Effector CD8-positive, alpha-beta T cell (primary cell): Measurements from ENCODE around the gene CDC45.

Experiments used
- DNase-seq: peaks from one replicate; lab custom pipeline; 2025; lab: John Stamatoyannopoulos, UW

Gene CDC45

GRCh38 chr22:19496324-19496630 lies 16.6 kb downstream of the CDC45 start:
- no peak for DNase-seq

- DNase-seq: no peak
Measured at GRCh38 chr22:19497245-19497644, 17.5 kb downstream of the CDC45 start.

- no peak for DNase-seq
Measured at GRCh38 chr22:19498154-19498865, 18.6 kb downstream of the CDC45 start.

DNA sequence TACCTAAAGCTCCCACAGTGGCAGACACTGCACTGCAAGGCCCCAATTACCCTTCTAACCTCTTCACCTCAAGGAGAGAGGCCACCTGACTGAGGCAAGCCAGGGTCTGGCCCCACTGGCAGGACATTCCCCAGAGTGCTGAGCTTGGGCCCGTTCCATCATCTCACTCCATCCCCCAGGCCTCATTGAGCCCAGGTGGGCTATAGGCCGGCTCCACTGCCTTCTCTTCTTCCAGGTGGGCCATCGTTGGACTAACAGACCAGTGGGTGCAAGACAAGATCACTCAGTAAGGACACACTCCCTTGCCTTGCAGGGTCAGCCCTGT lies 19.1 kb downstream of the CDC45 start:
- DNase-seq: no peak

GRCh38 chr22:19499236-19499879 lies 19.6 kb downstream of the CDC45 start:
- DNase-seq: no peak

DNA sequence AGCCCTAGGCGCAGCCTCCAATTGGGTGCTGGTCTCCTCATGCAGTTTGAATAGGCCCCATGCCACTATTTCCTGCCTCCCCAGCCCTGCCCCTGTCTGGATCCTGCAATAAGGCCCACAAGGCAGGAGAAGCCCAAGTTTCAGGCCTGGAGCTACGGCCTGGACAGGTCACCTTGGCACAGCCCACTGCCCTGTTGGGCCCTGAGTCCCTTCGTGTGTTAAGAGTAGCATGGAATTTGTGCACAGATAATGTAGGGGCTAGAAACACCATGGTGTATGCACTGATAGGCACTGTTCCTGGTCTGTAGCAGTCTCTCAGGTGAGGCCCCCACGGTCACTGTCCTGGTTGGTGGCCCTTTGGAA lies 20.1 kb downstream of the CDC45 start:
- DNase-seq: no peak

DNA sequence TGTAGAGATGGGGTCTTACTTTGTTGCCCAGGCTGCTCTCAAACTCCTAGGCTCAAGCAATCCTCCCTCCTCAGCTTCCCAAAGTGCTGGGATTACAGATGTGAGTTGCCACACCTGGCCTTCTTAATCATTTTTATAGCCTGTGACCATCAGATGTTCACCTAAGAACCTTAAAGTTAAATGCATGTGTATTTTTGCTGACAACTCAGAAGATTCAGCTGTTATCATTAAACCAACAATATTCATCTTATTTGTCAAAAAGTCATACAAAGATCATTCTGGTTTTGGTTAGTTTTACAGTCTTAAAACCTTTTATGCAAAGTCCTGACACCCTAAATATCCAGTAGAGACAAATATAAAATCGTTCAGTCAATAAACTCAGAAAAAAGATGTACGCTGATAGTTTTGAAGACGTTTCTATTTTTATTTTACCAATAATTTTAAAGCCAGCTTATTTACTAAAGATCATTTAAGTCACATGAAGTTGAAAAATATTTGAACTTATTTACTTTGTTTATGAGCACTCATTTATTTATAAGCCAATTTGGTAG lies 22.3 kb downstream of the CDC45 start:
- DNase-seq: no peak

DNA sequence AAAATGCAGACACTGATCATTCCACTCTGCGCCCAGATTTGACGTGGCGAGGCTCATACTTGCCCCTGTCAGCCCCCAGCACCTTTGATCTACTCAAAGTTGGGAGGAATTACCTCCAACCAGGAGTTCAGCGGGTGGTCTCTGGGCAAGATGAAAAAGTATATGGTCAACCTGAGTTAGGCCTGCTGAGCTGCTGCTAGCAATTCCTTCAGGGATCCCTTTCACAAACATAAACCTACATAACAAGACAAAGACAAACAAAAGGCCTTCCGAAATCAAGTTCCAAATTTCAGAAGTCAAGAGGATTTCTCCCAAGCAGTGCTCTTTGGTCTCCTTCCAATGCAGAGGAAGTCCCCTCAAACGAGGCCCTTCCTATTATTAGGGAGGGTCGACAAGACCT lies 23.6 kb downstream of the CDC45 start:
- no peak for DNase-seq

GRCh38 chr22:19503869-19504268 lies 24.1 kb downstream of the CDC45 start:
- no peak for DNase-seq

GRCh38 chr22:19504900-19505734 lies 25.4 kb downstream of the CDC45 start:
- no peak for DNase-seq

DNA sequence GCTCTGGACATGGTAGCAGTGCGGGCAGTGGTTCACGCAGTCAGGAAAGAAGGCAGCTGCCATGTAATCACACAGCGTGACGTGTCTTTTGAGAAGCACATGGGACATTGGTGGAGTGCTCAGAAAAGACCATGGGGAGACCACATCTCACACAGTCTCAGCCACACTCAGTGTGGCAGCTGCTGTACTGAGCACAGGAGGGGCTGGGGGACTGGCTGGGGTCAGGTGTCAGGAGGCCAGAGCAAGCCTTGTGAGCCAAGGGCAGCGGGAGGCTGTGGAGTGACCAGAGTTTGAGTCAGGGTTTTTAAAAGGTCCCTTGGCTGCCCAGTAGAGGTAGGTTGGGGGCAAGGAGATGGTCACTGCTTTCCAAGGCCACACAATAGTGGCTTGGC lies 26.0 kb downstream of the CDC45 start:
- no peak for DNase-seq

DNA sequence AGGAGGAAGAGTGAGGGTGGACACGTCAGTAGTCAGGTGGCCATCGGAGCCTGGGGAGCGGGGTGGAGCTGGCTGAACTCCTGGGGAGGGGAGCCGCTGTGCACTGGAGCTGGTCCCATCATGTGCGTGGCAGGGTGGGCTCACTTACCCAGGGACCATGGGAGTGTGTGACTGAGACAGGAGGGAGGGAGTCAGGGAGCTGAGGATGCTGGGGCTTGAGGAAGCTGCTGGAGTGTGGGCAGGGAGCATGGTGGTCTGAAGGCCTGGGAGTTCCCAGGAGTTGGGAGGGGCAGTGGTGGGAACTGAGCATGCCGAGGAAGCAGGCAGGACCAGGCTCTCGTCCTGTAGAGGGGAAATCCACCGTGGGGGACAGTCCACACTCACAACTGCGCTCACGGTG lies 26.5 kb downstream of the CDC45 start:
- DNase-seq: no peak

GRCh38 chr22:19507534-19507861 lies 27.8 kb downstream of the CDC45 start:
- DNase-seq: no peak

DNA sequence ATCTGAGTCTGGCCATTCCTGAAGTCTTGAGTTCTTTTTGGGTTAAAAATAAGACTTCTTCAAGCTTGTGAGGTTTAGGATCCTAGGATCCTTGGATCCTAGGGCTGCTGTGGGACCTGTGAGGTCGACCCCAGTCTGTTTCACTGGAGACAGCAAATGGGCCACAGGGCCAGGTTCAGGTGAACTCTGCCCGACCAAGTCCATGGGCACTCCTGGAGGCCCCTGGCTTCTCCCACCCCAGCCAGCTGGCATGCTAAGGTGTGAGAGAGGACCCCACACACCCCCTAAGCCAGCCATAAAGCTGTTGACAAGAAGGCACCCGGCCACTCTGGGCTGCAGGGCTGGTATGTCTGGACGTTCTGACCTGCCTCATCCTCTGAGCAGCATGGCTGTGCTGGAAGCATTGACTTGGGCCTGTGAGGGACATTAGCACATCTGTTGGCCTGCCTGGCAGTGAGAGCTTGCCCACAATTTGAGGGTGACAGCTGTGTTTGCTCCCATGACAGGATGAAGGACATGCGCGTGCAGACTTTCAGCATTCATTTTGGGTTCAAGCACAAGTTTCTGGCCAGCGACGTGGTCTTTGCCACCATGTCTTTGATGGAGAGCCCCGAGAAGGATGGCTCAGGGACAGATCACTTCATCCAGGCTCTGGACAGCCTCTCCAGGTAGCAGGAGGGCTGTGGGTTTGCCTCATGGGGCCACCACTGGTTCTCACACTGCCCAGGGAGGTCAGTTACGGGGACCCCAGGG lies 28.5 kb downstream of the CDC45 start:
- DNase-seq: no peak

- no peak for DNase-seq
Measured at GRCh38 chr22:19509191-19509590, 29.5 kb downstream of the CDC45 start.

DNA sequence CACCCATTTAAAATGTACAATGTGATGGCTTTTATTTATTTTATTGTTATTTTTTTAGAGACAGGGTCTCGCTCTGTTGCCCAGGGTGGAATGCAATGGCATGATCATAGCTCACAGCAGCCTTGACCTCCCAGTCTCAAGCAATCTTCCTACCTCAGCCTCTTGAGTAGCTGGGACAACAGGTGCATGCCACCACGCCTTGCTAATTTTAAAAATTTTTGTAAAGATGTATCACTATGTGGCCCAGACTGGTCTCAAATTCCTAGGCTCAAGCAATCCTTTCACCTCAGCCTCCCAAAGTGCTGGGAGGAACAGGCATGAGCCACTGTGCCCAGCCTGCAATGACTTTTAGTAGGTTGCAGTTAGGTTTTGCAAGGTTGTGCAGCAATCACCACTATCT lies 30.2 kb downstream of the CDC45 start:
- DNase-seq: no peak

DNA sequence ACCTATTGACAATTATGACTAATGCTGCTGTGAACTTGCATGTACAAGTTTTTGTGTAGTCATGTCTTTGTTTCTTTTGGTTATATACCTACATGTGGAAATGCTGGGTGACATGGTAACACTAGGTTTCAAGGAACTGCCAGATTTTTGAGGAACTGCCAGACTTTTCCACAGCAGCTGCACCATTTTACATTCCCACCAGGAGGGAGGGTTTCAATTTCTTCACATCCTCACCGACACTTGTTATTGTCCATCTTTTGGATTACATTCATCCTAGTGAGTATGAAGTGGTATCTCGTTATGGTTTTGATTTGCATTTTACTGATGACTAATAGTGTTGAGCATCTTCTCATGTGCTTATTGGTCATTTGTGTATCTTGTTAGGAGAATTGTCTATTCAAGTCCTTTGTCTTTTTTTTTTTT lies 31.2 kb downstream of the CDC45 start:
- no peak for DNase-seq

GRCh38 chr22:19513823-19514222 lies 34.1 kb downstream of the CDC45 start:
- no peak for DNase-seq

DNA sequence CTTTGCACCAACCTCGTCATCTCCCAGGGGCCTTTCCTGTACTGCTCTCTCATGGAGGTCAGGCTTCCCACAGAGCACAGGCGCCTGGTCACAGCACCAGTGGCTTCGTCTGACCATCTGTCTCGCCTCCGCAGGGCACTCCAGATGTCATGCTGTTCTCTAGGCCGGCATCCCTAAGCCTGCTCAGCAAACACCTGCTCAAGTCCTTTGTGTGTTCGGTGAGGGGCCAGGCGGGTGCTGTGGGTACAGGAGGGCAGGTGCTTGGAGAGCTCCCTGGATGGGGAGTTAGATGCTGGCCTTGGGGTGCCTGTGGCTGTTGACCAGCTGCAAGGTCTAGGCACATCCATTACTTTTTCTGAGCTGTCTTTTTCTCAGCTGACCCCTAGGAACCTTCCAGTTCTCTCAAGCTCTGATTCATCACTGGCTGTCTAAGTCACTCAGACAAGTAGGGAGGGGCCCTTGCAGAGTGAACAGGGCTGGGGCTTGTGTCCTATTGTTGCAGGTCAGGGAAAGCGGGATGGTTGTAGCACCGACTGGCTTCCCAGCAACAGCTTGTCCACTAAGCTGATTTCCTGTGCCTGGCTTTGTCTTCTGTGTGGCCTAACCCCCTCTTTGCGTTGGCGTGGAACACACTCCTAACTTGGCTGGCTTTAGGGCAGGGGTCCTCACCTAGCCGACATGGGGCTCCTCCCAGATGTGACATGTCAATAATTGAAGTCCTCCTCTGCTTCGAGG lies 35.3 kb downstream of the CDC45 start:
- no peak for DNase-seq

DNA sequence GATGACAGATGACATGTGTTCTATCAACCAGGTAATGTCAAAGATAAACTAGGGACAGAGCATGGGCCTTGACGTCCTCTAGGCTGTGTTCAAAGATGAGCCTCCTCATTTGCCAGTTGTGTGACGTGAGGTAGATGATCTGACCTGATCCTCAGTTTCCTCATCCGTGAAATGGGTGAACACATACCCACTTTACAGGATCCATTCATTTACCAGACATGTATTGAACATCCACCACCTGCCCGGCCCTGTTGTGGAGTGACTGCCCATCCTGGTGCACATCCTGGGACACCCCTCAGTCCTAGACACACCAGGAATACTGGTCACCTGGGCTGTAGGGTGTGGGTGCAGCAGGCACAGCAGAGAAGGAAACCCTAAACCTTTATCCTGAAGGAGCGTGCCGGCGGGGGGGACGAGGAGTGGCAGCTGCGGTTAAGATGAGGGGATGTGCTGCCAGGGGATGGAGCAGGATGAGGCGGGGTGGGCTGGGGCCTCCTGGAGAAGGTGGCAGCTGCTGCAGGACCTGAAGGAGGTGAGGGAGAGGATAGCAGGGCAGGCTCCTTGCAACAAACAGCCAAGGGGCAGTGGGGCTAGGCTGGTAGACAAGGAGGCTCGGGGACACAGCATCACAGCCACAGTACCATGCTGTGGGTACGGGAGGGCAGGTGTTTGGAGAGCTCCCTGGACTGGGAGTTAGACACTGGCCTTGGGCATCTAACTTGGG lies 36.1 kb downstream of the CDC45 start:
- no peak for DNase-seq
